Muscle layer of duodenum (tissue), 2 donors: ENCODE results near the gene HIBADH.

ENCODE experiments used
- H3K27ac ChIP-seq: one replicate; pipeline ENCODE4 v1.7.0; 2013; ENCODE audit warnings: mild to moderate bottlenecking, low read length
- H3K27me3 ChIP-seq: one replicate; pipeline ENCODE4 v1.7.0; 2013; ENCODE audit warnings: low read depth, mild to moderate bottlenecking, control low read depth, low read length
- H3K36me3 ChIP-seq, 2 donors: one replicate each; pipeline ENCODE4 v1.7.0; 2013; ENCODE audit warnings: low read length in 2 of 2, control low read depth in 1 of 2, mild to moderate bottlenecking in 1 of 2; ENCODE audit not compliant: insufficient read depth in 2 of 2, control insufficient read depth in 1 of 2
- H3K4me1 ChIP-seq, 2 donors: one replicate each; pipeline ENCODE4 v1.7.0; 2013; ENCODE audit warnings: low read length in 2 of 2, mild to moderate bottlenecking in 2 of 2, control low read depth in 1 of 2, moderate library complexity in 1 of 2; ENCODE audit not compliant: insufficient read depth in 2 of 2, control insufficient read depth in 1 of 2
- H3K4me3 ChIP-seq, 2 donors: one replicate each; pipeline ENCODE4 v1.7.0; 2013; ENCODE audit warnings: low read length in 2 of 2, low read depth in 1 of 2, mild to moderate bottlenecking in 1 of 2
- H3K9me3 ChIP-seq, 2 donors: one replicate each; pipeline ENCODE4 v1.7.0; 2013; ENCODE audit warnings: low read length in 2 of 2, control low read depth in 1 of 2, mild to moderate bottlenecking in 1 of 2; ENCODE audit not compliant: control insufficient read depth in 1 of 2
- donor health status: healthy.

The HIBADH gene

GRCh38 chr7:27662490-27663205 is at the start of gene HIBADH:
Gene HIBADH (minus strand): TSS chr7:27662883. CDS start chr7:27662788, 95 bp downstream.
- peak within 1 kb of the TSS; percentile 69 to 88 for H3K4me3 ChIP-seq
- no peaks in the 10 kb centered on the region for H3K9me3 ChIP-seq
- no peaks in the 10 kb centered on the region for H3K27me3 ChIP-seq
- peak within 1 kb of the TSS; percentile 80 for H3K27ac ChIP-seq
- peaks cover 0 to 7% of the 10 kb centered on the region in 2 donors for H3K4me1 ChIP-seq
- no peaks in the 10 kb centered on the region for H3K36me3 ChIP-seq

GRCh38 chr7:27712217-27712616 is 49.5 kb upstream of the HIBADH start:
- Histone ChIP-seq H3K27me3 (no peaks in the 10 kb centered on the region), H3K27ac (no peak overlapping the region), H3K9me3 (no peaks in the 10 kb centered on the region), H3K36me3 (no peaks in the 10 kb centered on the region), H3K4me3 (no peak overlapping the region), H3K4me1 (no peaks in the 10 kb centered on the region)

- no peaks in the 10 kb centered on the region for H3K36me3 ChIP-seq
- no peaks in the 10 kb centered on the region for H3K9me3 ChIP-seq
- no peak overlapping the region for H3K4me3 ChIP-seq
- no peak overlapping the region for H3K27ac ChIP-seq
- no peaks in the 10 kb centered on the region for H3K4me1 ChIP-seq
- no peaks in the 10 kb centered on the region for H3K27me3 ChIP-seq
These were observed 46.7 kb upstream of the HIBADH start for GRCh38 chr7:27709137-27710075.

- Histone ChIP-seq H3K9me3 (no peaks in the 10 kb centered on the region), H3K36me3 (no peaks in the 10 kb centered on the region), H3K4me3 (no peak overlapping the region), H3K4me1 (no peaks in the 10 kb centered on the region), H3K27ac (no peak overlapping the region), H3K27me3 (no peaks in the 10 kb centered on the region)
These were observed 45.8 kb upstream of the HIBADH start for GRCh38 chr7:27708485-27708884.

GRCh38 chr7:27705200-27705594 is 42.5 kb upstream of the HIBADH start:
- Histone ChIP-seq H3K27ac (no peak overlapping the region), H3K9me3 (no peaks in the 10 kb centered on the region), H3K27me3 (no peaks in the 10 kb centered on the region), H3K4me1 (no peaks in the 10 kb centered on the region), H3K4me3 (no peak overlapping the region), H3K36me3 (no peaks in the 10 kb centered on the region)

- Histone ChIP-seq H3K4me3 (no peak overlapping the region), H3K9me3 (no peaks in the 10 kb centered on the region), H3K27me3 (no peaks in the 10 kb centered on the region), H3K27ac (no peak overlapping the region), H3K4me1 (no peaks in the 10 kb centered on the region), H3K36me3 (no peaks in the 10 kb centered on the region)
These were observed 41.9 kb upstream of the HIBADH start for GRCh38 chr7:27704422-27705199.

GRCh38 chr7:27703181-27703580 is 40.5 kb upstream of the HIBADH start:
- no peak overlapping the region for H3K27ac ChIP-seq
- H3K4me3 ChIP-seq, result no peak overlapping the region
- H3K36me3 ChIP-seq, result no peaks in the 10 kb centered on the region
- no peaks in the 10 kb centered on the region for H3K27me3 ChIP-seq
- H3K4me1 ChIP-seq, result no peaks in the 10 kb centered on the region
- no peaks in the 10 kb centered on the region for H3K9me3 ChIP-seq

GRCh38 chr7:27700501-27700900 is 37.8 kb upstream of the HIBADH start:
- H3K4me3 ChIP-seq, result no peak overlapping the region

GRCh38 chr7:27699751-27700150 is 37.1 kb upstream of the HIBADH start:
- no peak overlapping the region for H3K4me3 ChIP-seq
- H3K27ac ChIP-seq, result no peak overlapping the region
- no peaks in the 10 kb centered on the region for H3K36me3 ChIP-seq
- no peaks in the 10 kb centered on the region for H3K9me3 ChIP-seq
- H3K4me1 ChIP-seq, result peaks cover 0 to 5% of the 10 kb centered on the region in 2 donors
- H3K27me3 ChIP-seq, result no peaks in the 10 kb centered on the region

More at GRCh38 chr7:27700501-27700900, 37.8 kb upstream of the HIBADH start:
- Histone ChIP-seq H3K27me3 (no peaks in the 10 kb centered on the region), H3K27ac (no peak overlapping the region), H3K4me1 (peaks cover 0 to 5% of the 10 kb centered on the region in 2 donors), H3K9me3 (no peaks in the 10 kb centered on the region), H3K36me3 (no peaks in the 10 kb centered on the region)

- Histone ChIP-seq H3K27ac (peak overlapping the region; percentile 81), H3K9me3 (no peaks in the 10 kb centered on the region), H3K4me1 (peaks cover 0 to 5% of the 10 kb centered on the region in 2 donors), H3K4me3 (no peak overlapping the region), H3K36me3 (no peaks in the 10 kb centered on the region), H3K27me3 (no peaks in the 10 kb centered on the region)
These were observed 35.3 kb upstream of the HIBADH start for GRCh38 chr7:27697861-27698430.
